DOHH2 (cell line): Measurements from ENCODE around the gene HOXA9.

ENCODE experiments used
- H3F3A ChIP-seq: fragments of 200-600 bp; sonication (generic), shearing (Covaris generic); 2 replicates; pipeline ENCODE4 v1.6.0; 2016; ENCODE audit warnings: antibody characterized with exemption, mild to moderate bottlenecking; ENCODE audit not compliant: control insufficient read depth, insufficient read depth
- H3K27ac ChIP-seq: fragments of 200-600 bp; sonication (generic); 2 replicates; pipeline ENCODE4 v1.5.1; 2014; ENCODE audit warnings: low read depth, mild to moderate bottlenecking, low read length, moderate library complexity
- H3K27me3 ChIP-seq: fragments of 200-600 bp; sonication (generic); 2 replicates; pipeline ENCODE4 v1.6.1; 2014; ENCODE audit warnings: mild to moderate bottlenecking, low read length, mixed read lengths; ENCODE audit not compliant: control insufficient read depth
- H3K36me3 ChIP-seq: fragments of 200-600 bp; sonication (generic); 2 replicates; pipeline ENCODE4 v1.6.1; 2014; ENCODE audit warnings: mild to moderate bottlenecking, low read length, moderate library complexity, mixed read lengths; ENCODE audit not compliant: control insufficient read depth
- H3K4me1 ChIP-seq: fragments of 200-600 bp; sonication (generic); 2 replicates; pipeline ENCODE4 v1.6.1; 2014; ENCODE audit warnings: mild to moderate bottlenecking, low read length, mixed read lengths; ENCODE audit not compliant: control insufficient read depth
- H3K4me2 ChIP-seq: fragments of 200-600 bp; sonication (generic); 2 replicates; pipeline ENCODE4 v1.6.0; 2014; ENCODE audit warnings: mild to moderate bottlenecking, low read length, moderate library complexity
- H3K4me3 ChIP-seq: fragments of 200-600 bp; sonication (generic); 2 replicates; pipeline ENCODE4 v1.5.1; 2014; ENCODE audit warnings: mild to moderate bottlenecking, low read length, mixed read lengths
- H3K79me2 ChIP-seq: fragments of 200-600 bp; sonication (generic); 2 replicates; pipeline ENCODE4 v1.6.1; 2014; ENCODE audit warnings: mild to moderate bottlenecking, low read length, mixed read lengths; ENCODE audit not compliant: control insufficient read depth
- H3K9me2 ChIP-seq: fragments of 200-600 bp; sonication (generic); replicated peaks from 2 replicates; pipeline ENCODE4 v1.6.1; 2014; ENCODE audit warnings: mild to moderate bottlenecking, low read length, mixed read lengths; ENCODE audit not compliant: control insufficient read depth
- H3K9me3 ChIP-seq: fragments of 200-600 bp; sonication (generic); 2 replicates; pipeline ENCODE4 v1.6.1; 2014; ENCODE audit warnings: antibody characterized with exemption, low read length, mixed read lengths; ENCODE audit not compliant: control insufficient read depth, insufficient read depth
- H4K20me1 ChIP-seq: fragments of 200-600 bp; sonication (generic); 2 replicates; pipeline ENCODE4 v1.6.0; 2014; ENCODE audit warnings: low read depth, mild to moderate bottlenecking, antibody characterized with exemption, low read length, moderate library complexity; ENCODE audit not compliant: control insufficient read depth, insufficient read depth
- CTCF ChIP-seq: fragments of 200-600 bp; sonication (generic); IDR thresholded peaks from one replicate; pipeline ENCODE4 v1.5.1; 2014; ENCODE audit warnings: antibody characterized with exemption, mild to moderate bottlenecking, low read depth, low read length; ENCODE audit not compliant: poor library complexity, severe bottlenecking
- EZH2phosphoT487 ChIP-seq: fragments of 200-600 bp; sonication (generic); IDR thresholded peaks from 2 replicates; pipeline ENCODE4 v1.6.1; 2017; ENCODE audit warnings: borderline replicate concordance, mild to moderate bottlenecking, antibody characterized with exemption, low read length, moderate library complexity, mixed read lengths

Gene HOXA9

GRCh38 chr7:27159266-27160144 is 5.8 kb downstream of the HOXA9 start:
- H3K4me1 ChIP-seq: peaks cover 24% of the 10 kb centered on the region
- no peak for TF ChIP-seq EZH2phosphoT487
- no peak for TF ChIP-seq CTCF
- no peaks in the 10 kb centered on the region for H3K79me2 ChIP-seq
- H3K4me2 ChIP-seq: peak overlapping the region; percentile 93; the same call in 1 of the 2 replicates
- H3K36me3 ChIP-seq: no peaks in the 10 kb centered on the region
- H3K27ac ChIP-seq: no peak overlapping the region
- H3K27me3 ChIP-seq: peaks cover 66% of the 10 kb centered on the region
- no peaks in the 10 kb centered on the region; the same call in 1 of the 2 replicates for H3F3A ChIP-seq
- no peaks in the 10 kb centered on the region for H3K9me3 ChIP-seq
- H4K20me1 ChIP-seq: no peaks in the 10 kb centered on the region
- H3K9me2 ChIP-seq: no peaks in the 10 kb centered on the region
- peak overlapping the region; percentile 80; the same call in 1 of the 2 replicates for H3K4me3 ChIP-seq

- Histone ChIP-seq H3K36me3 (no peaks in the 10 kb centered on the region), H3K27me3 (peaks cover 66% of the 10 kb centered on the region)
Measured at GRCh38 chr7:27158436-27159265, 6.7 kb downstream of the HOXA9 start.

GRCh38 chr7:27157702-27158431 is 7.5 kb downstream of the HOXA9 start:
- peaks cover 24% of the 10 kb centered on the region for H3K4me1 ChIP-seq

More at GRCh38 chr7:27158436-27159265, 6.7 kb downstream of the HOXA9 start:
- Histone ChIP-seq H3F3A (no peaks in the 10 kb centered on the region; the same call in 1 of the 2 replicates), H3K27ac (no peak overlapping the region), H4K20me1 (no peaks in the 10 kb centered on the region), H3K4me2 (no peak overlapping the region), H3K4me1 (peaks cover 24% of the 10 kb centered on the region), H3K9me3 (no peaks in the 10 kb centered on the region), H3K9me2 (no peaks in the 10 kb centered on the region), H3K79me2 (no peaks in the 10 kb centered on the region), H3K4me3 (no peak overlapping the region)
- TF ChIP-seq EZH2phosphoT487 (no peak), CTCF (no peak)

More at GRCh38 chr7:27157702-27158431, 7.5 kb downstream of the HOXA9 start:
- Histone ChIP-seq H3K27ac (no peak overlapping the region), H3K36me3 (no peaks in the 10 kb centered on the region), H3K9me3 (no peaks in the 10 kb centered on the region), H3K9me2 (no peaks in the 10 kb centered on the region), H4K20me1 (no peaks in the 10 kb centered on the region), H3K27me3 (peaks cover 71% of the 10 kb centered on the region), H3K79me2 (no peaks in the 10 kb centered on the region), H3F3A (no peaks in the 10 kb centered on the region; the same call in 1 of the 2 replicates), H3K4me2 (no peak overlapping the region), H3K4me3 (no peak overlapping the region)
- TF ChIP-seq CTCF: no peak
- 0 out of 2 replicates have a peak, but pooled peaks have one; percentile 30 for TF ChIP-seq EZH2phosphoT487
